Kidney (tissue), 14 donors: ENCODE results near the gene PSMC1. TPM values are rescaled to one million over a fixed set of nuclear protein-coding genes. Genes with fewer than 3 reads are reported as not detected.

ENCODE experiments used
- DNase-seq, 5 donors: peaks; one replicate each; pipeline ENCODE4 v3.0.0-alpha.2; 2013 to 2020
- FAIRE-seq: peaks from 2 replicates; lab custom pipeline; 2012; peaks lifted over from hg19 to GRCh38; lab: Jason Lieb, UNC
- H3K27ac ChIP-seq, 2 donors: one replicate each; pipeline ENCODE4 v1.7.0; 2013; ENCODE audit warnings: low read depth in 2 of 2, low read length in 2 of 2, inconsistent platforms in 1 of 2
- H3K27me3 ChIP-seq: one replicate; pipeline ENCODE4 v1.7.1; 2013; ENCODE audit warnings: low read length, inconsistent platforms; ENCODE audit not compliant: control insufficient read depth, insufficient read depth
- H3K36me3 ChIP-seq, 3 donors: one replicate each; pipeline versions ENCODE4 v1.7.0 to v1.7.1; 2013; ENCODE audit warnings: low read length in 3 of 3, control low read depth in 1 of 3, inconsistent platforms in 1 of 3; ENCODE audit not compliant: insufficient read depth in 3 of 3, control insufficient read depth in 2 of 3
- H3K4me1 ChIP-seq, 3 donors: one replicate each; pipeline versions ENCODE4 v1.7.0 to v1.7.1; 2013; ENCODE audit warnings: low read length in 3 of 3, inconsistent platforms in 1 of 3, low read depth in 1 of 3; ENCODE audit not compliant: control insufficient read depth in 2 of 3, insufficient read depth in 2 of 3
- H3K4me3 ChIP-seq, 3 donors: one replicate each; pipeline versions ENCODE4 v1.7.0 to v1.8.1; 2013; ENCODE audit warnings: low read length in 3 of 3, control low read depth in 1 of 3, inconsistent platforms in 1 of 3
- H3K9ac ChIP-seq, 3 donors: one replicate each; pipeline versions ENCODE4 v1.7.0 to v1.7.1; 2013; ENCODE audit warnings: low read length in 3 of 3, control low read depth in 1 of 3, inconsistent platforms in 1 of 3
- H3K9me3 ChIP-seq, 3 donors: one replicate each; pipeline versions ENCODE4 v1.7.0 to v1.7.1; 2013; ENCODE audit warnings: low read length in 3 of 3, control low read depth in 1 of 3, inconsistent platforms in 1 of 3; ENCODE audit not compliant: control insufficient read depth in 2 of 3, insufficient read depth in 1 of 3
- intact Hi-C: fragments of 100-400 bp; cut with DNase I; formaldehyde crosslinking; loops from one replicate; pipeline ENCODE4 v1.11.1; 2022
- polyA plus RNA-seq: library from polyadenylated mRNA; stranded (reverse); fragments of 350-450 nt; fragmentation: Illumina TruSeq; extraction: RNeasy Lipid Tissue Mini Kit (QIAGEN cat#74804); gene quantifications from one replicate; pipeline ENCODE4 v1.2.3, GENCODE V29; 2014; ENCODE audit warnings: low read depth, low replicate concordance; ENCODE audit not compliant: insufficient read depth
- total RNA-seq: library from RNA; stranded (reverse); fragmentation: NEBNext Ultra II Directional; extraction: Animal tissue kit (Norgen Biotek cat#: 25700); gene quantifications from one replicate; pipeline ENCODE4 v1.2.1, GENCODE V29; 2021
- TF ChIP-seq, protein P1 (sequence below): IDR thresholded peaks from 3 replicates; pipeline ENCODE4 v1.5.1; 2012; ENCODE audit warnings: mild to moderate bottlenecking, moderate library complexity, borderline replicate concordance; ENCODE audit not compliant: insufficient read depth; ENCODE audit errors: extremely low read depth
- donor health status: control.
- donor health status: control.
- donor health status: control.
- donor health status: control.
- donor health status: control.
- donor health status: DM: yes; HTN: yes; CAD: no.
- donor health status: Normal renal cell carcinoma (clear cell type).

Gene PSMC1
- total and polyA plus RNA-seq, 2 donors from 2014 or later: 88.9 to 172 TPM

DNA sequence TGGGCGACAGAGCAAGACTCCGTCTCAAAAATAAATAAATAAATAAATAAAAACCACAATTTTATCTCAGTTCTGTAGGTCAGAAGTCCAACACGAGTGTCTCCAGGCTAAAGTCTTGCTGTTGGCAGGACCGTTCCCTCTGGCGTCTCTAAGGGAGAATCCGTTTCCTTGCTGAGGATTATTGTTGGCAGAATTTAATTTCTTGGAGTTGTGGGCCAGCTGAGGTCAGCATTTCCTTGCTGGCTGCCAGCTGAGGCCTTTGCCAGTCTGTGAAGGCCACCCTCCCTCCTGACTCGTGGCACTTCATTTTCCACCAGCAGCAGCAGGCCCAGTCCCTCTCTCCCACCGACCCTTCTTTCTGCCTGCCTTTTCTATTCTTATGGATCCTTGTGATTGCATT is 17.2 kb downstream of the PSMC1 start:
- no peak for FAIRE-seq

DNA sequence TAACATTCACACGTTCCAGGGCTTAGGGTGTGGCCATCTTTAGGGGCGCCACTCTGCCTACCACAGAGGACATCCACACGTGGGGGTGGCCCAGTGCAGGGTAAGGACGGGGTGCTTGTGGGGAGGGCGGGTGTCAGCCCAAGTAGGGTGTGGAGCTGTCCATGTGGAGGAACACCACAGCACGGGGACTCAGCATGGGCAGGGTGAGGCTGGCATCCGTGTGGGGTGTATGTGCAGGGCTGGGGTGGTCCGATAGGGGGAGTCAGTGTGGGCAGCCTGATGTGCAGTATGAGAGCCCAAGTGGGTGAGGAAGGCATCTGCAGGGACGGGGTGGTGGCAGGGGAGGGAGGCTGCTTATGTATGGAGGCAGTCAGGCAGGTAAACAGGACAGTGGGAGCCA is 17.7 kb downstream of the PSMC1 start:
- no peak for DNase-seq
- H3K27me3 ChIP-seq: no peaks in the 10 kb centered on the region
- TF ChIP-seq, protein P1, sequence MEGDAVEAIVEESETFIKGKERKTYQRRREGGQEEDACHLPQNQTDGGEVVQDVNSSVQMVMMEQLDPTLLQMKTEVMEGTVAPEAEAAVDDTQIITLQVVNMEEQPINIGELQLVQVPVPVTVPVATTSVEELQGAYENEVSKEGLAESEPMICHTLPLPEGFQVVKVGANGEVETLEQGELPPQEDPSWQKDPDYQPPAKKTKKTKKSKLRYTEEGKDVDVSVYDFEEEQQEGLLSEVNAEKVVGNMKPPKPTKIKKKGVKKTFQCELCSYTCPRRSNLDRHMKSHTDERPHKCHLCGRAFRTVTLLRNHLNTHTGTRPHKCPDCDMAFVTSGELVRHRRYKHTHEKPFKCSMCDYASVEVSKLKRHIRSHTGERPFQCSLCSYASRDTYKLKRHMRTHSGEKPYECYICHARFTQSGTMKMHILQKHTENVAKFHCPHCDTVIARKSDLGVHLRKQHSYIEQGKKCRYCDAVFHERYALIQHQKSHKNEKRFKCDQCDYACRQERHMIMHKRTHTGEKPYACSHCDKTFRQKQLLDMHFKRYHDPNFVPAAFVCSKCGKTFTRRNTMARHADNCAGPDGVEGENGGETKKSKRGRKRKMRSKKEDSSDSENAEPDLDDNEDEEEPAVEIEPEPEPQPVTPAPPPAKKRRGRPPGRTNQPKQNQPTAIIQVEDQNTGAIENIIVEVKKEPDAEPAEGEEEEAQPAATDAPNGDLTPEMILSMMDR: no peak
- H3K4me3 ChIP-seq: no peak overlapping the region
- no peak overlapping the region for H3K27ac ChIP-seq
- intact Hi-C loops: no loop called here
- no peak overlapping the region for H3K9ac ChIP-seq
- H3K4me1 ChIP-seq: peaks cover 0 to 3% (median 0%) of the 10 kb centered on the region in 3 donors
- H3K36me3 ChIP-seq: peaks cover 3 to 36% (median 34%) of the 10 kb centered on the region in 3 donors
- H3K9me3 ChIP-seq: no peaks in the 10 kb centered on the region
- no peak for FAIRE-seq

More for the DNA sequence above, 17.2 kb downstream of the PSMC1 start:
- no peak for DNase-seq
- Histone ChIP-seq H3K27me3 (no peaks in the 10 kb centered on the region), H3K4me1 (peaks cover 0 to 3% (median 0%) of the 10 kb centered on the region in 3 donors), H3K4me3 (no peak overlapping the region), H3K9me3 (no peaks in the 10 kb centered on the region), H3K9ac (no peak overlapping the region), H3K27ac (no peak overlapping the region), H3K36me3 (peaks cover 3 to 38% (median 36%) of the 10 kb centered on the region in 3 donors)
- intact Hi-C loops: no loop called here
- TF ChIP-seq, protein P1: no peak

DNA sequence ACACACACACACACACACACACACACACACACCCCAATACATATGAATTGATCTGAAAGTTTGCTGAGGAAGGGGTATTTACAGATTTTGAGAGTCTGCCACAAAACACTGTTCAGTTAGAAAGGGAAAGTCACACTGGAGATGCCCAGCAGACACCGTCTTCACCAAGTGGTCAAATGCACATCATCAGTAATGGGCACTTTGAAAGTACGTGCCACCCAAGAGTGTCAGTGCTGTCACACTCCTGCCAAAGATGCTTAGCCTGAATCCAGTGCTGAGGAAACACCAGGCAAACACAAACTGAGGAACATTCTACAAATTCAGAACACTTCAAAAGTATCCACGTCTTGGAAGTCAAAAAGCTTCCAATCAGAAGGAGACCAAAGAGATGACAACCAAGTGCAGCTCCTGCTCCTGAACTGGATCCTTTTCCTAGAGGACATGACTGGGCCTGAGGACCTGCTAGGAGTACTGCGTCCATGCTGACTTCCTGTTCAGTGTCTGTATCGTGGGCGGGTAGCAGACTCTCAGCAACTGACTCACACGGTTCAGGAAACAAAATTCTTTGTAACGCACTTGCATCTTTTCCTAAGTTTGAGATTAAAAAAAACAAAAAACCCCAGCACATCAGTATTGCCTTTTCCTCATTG is 18.6 kb downstream of the PSMC1 start:
- no peak for FAIRE-seq
- no peak overlapping the region for H3K27ac ChIP-seq
- TF ChIP-seq, protein P1: no peak

More for the DNA sequence above, 18.6 kb downstream of the PSMC1 start:
- no peaks in the 10 kb centered on the region for H3K9me3 ChIP-seq
- peaks cover 0 to 3% (median 0%) of the 10 kb centered on the region in 3 donors for H3K4me1 ChIP-seq
- H3K9ac ChIP-seq: no peak overlapping the region
- H3K4me3 ChIP-seq: no peak overlapping the region
- no peaks in the 10 kb centered on the region for H3K27me3 ChIP-seq
- intact Hi-C loops: no loop called here
- H3K36me3 ChIP-seq: peaks cover 3 to 33% (median 31%) of the 10 kb centered on the region in 3 donors
- no peak for DNase-seq
